Caco-2 (cell line): Measurements from ENCODE around the gene SLIT3. TPM values are rescaled to one million over a fixed set of nuclear protein-coding genes. Genes with fewer than 3 reads are reported as not detected.

Experiments used
- BruUV-seq: library from RNA; stranded (reverse); fragments of 400-500 nt; replicated peaks from 2 replicates; lab custom pipeline; 2021; lab: Mats Ljungman, UMichigan
- CTCF ChIA-PET: fragments of 300-600 bp; sonication (Branson Sonifier 250); formaldehyde crosslinking; loops from one replicate; lab custom pipeline; 2022; ENCODE audit warnings: antibody characterized with exemption; lab: Charles Lee
- POLR2A ChIA-PET: fragments of 300-600 bp; sonication (Branson Sonifier 250); formaldehyde crosslinking; loops from one replicate; lab custom pipeline; 2022; ENCODE audit warnings: antibody characterized with exemption; lab: Charles Lee
- DNase-seq, 2 experiments: peaks; one replicate each; pipeline versions ENCODE4 v3.0.0 to v3.0.0-alpha.2; 2020 to 2022
- H3K27me3 ChIP-seq: replicated peaks from 2 replicates; pipeline ENCODE4 v1.6.0; 2011; ENCODE audit warnings: low read length; ENCODE audit not compliant: control insufficient read depth, insufficient read depth
- H3K36me3 ChIP-seq: 2 replicates; pipeline ENCODE4 v1.5.1; 2011; ENCODE audit warnings: low read length; ENCODE audit not compliant: control insufficient read depth, insufficient read depth
- H3K4me1 ChIP-seq: fragments of 250-450 bp; sonication (Bioruptor Pico); 2 replicates; pipeline ENCODE4 v1.5.1; 2020; ENCODE audit warnings: mild to moderate bottlenecking
- H3K4me3 ChIP-seq: 2 replicates; pipeline ENCODE4 v1.5.1; 2011; ENCODE audit warnings: low read depth, mild to moderate bottlenecking, control low read depth, low read length
- H3K9me3 ChIP-seq: fragments of 250-450 bp; sonication (Bioruptor Pico); 2 replicates; pipeline ENCODE4 v1.5.1; 2020; ENCODE audit warnings: mild to moderate bottlenecking, moderate library complexity
- H3K27ac Mint-ChIP-seq: one replicate; pipeline ENCODE4 v1.8.0; 2022; ENCODE audit warnings: mixed read lengths; ENCODE audit not compliant: unreplicated experiment
- H3K27me3 Mint-ChIP-seq: one replicate; pipeline ENCODE4 v1.8.0; 2022; ENCODE audit warnings: mixed read lengths; ENCODE audit not compliant: insufficient read depth, unreplicated experiment
- H3K36me3 Mint-ChIP-seq: one replicate; pipeline ENCODE4 v1.8.0; 2022; ENCODE audit warnings: mild to moderate bottlenecking, mixed read lengths; ENCODE audit not compliant: insufficient read depth, unreplicated experiment
- H3K4me1 Mint-ChIP-seq: one replicate; pipeline ENCODE4 v1.8.0; 2022; ENCODE audit warnings: low read depth, mixed read lengths; ENCODE audit not compliant: unreplicated experiment
- H3K4me3 Mint-ChIP-seq: one replicate; pipeline ENCODE4 v1.8.0; 2022; ENCODE audit warnings: mild to moderate bottlenecking, moderate library complexity, mixed read lengths; ENCODE audit not compliant: unreplicated experiment
- H3K9me3 Mint-ChIP-seq: one replicate; pipeline ENCODE4 v1.8.0; 2022; ENCODE audit warnings: mixed read lengths; ENCODE audit not compliant: unreplicated experiment
- CTCF ChIP-seq, 2 experiments: fragments of 200-600 bp in 1 of 2; IDR thresholded peaks; 1 replicate in 1 of 2; 2 replicates in 1 of 2; pipeline versions ENCODE4 v1.5.1 to v1.8.0; 2011 to 2022; ENCODE audit warnings: antibody characterized with exemption in 1 of 2, control low read depth in 1 of 2, inconsistent platforms in 1 of 2, low read depth in 1 of 2, low read length in 1 of 2, mild to moderate bottlenecking in 1 of 2, moderate library complexity in 1 of 2; ENCODE audit not compliant: insufficient read depth in 1 of 2, severe bottlenecking in 1 of 2, unreplicated experiment in 1 of 2
- intact Hi-C: fragments of 100-400 bp; cut with micrococcal nuclease; formaldehyde crosslinking; loops from one replicate; pipeline ENCODE4 v1.10.0; 2022; ENCODE audit not compliant: unreplicated experiment
- total RNA-seq: library from RNA; stranded (reverse); gene quantifications from 2 replicates; pipeline ENCODE4 v1.2.3, GENCODE V29; 2022

Gene SLIT3
- total RNA-seq, 1 experiment from 2014 or later: 2.1 TPM

- no peaks in the 10 kb centered on the region for H3K4me1 Mint-ChIP-seq
- no peaks in the 10 kb centered on the region for H3K27me3 Mint-ChIP-seq
- no peaks in the 10 kb centered on the region for H3K36me3 Mint-ChIP-seq
- CTCF ChIA-PET: no interaction called here
- no peak for DNase-seq
- no peak overlapping the region for H3K27ac Mint-ChIP-seq
- Histone ChIP-seq H3K9me3 (no peaks in the 10 kb centered on the region; the same call in 1 of the 2 replicates), H3K4me1 (no peaks in the 10 kb centered on the region), H3K27me3 (no peaks in the 10 kb centered on the region), H3K4me3 (no peak overlapping the region), H3K36me3 (no peaks in the 10 kb centered on the region)
- POLR2A ChIA-PET: no interaction called here
- no peak for TF ChIP-seq CTCF (IDR thresholded peaks at IDR 0.05; ENCODE audit: insufficient read depth in 1 of 2, low read depth in 1 of 2, low read length in 1 of 2, severe bottlenecking in 1 of 2, unreplicated experiment in 1 of 2)
- no peaks in the 10 kb centered on the region for H3K9me3 Mint-ChIP-seq
- no peak overlapping the region for H3K4me3 Mint-ChIP-seq
- no TSS peak for BruUV-seq
- intact Hi-C loops: no loop called here
These were observed 644.3 kb downstream of the SLIT3 start for GRCh38 chr5:168656633-168657032.

GRCh38 chr5:168655316-168655715, 645.6 kb downstream of the SLIT3 start:
- Histone ChIP-seq H3K9me3 (no peaks in the 10 kb centered on the region; the same call in 1 of the 2 replicates), H3K4me3 (no peak overlapping the region), H3K27me3 (no peaks in the 10 kb centered on the region), H3K4me1 (no peaks in the 10 kb centered on the region), H3K36me3 (no peaks in the 10 kb centered on the region)
- H3K4me1 Mint-ChIP-seq: no peaks in the 10 kb centered on the region
- H3K27ac Mint-ChIP-seq: no peak overlapping the region
- H3K4me3 Mint-ChIP-seq: no peak overlapping the region
- no peaks in the 10 kb centered on the region for H3K9me3 Mint-ChIP-seq
- no peaks in the 10 kb centered on the region for H3K36me3 Mint-ChIP-seq
- no peak for DNase-seq
- no peak for TF ChIP-seq CTCF (IDR thresholded peaks at IDR 0.05; ENCODE audit: insufficient read depth in 1 of 2, low read depth in 1 of 2, low read length in 1 of 2, severe bottlenecking in 1 of 2, unreplicated experiment in 1 of 2)
- intact Hi-C loops: no loop called here
- ChIA-PET POLR2A (no interaction called here), CTCF (interaction anchor here (0.6 kb wide), 1 partner anchor 51 kb away, joined by 3 read pairs; no protein-coding TSS in a partner anchor)
- no peaks in the 10 kb centered on the region for H3K27me3 Mint-ChIP-seq
- no TSS peak for BruUV-seq

- no TSS peak for BruUV-seq
- H3K4me3 Mint-ChIP-seq: no peak overlapping the region
- intact Hi-C loops: no loop called here
- H3K9me3 Mint-ChIP-seq: peaks cover 4% of the 10 kb centered on the region
- Histone ChIP-seq H3K4me3 (no peak overlapping the region), H3K9me3 (no peaks in the 10 kb centered on the region), H3K27me3 (no peaks in the 10 kb centered on the region), H3K4me1 (no peaks in the 10 kb centered on the region), H3K36me3 (no peaks in the 10 kb centered on the region)
- H3K36me3 Mint-ChIP-seq: no peaks in the 10 kb centered on the region
- DNase-seq: no peak
- ChIA-PET POLR2A (interaction anchor here (0.7 kb wide), 1 partner anchor 97 kb away, joined by 3 read pairs; no protein-coding TSS in a partner anchor), CTCF (no interaction called here)
- H3K27ac Mint-ChIP-seq: no peak overlapping the region
- TF ChIP-seq CTCF (IDR thresholded peaks at IDR 0.05; ENCODE audit: insufficient read depth in 1 of 2, low read depth in 1 of 2, low read length in 1 of 2, severe bottlenecking in 1 of 2, unreplicated experiment in 1 of 2): no peak
- no peaks in the 10 kb centered on the region for H3K27me3 Mint-ChIP-seq
- H3K4me1 Mint-ChIP-seq: no peaks in the 10 kb centered on the region
These were observed 646.7 kb downstream of the SLIT3 start for GRCh38 chr5:168654211-168654721.
